Measurements from ENCODE around the gene PIR. TPM values are rescaled to one million over a fixed set of nuclear protein-coding genes. Genes with fewer than 3 reads are reported as not detected.

Gene PIR
- total RNA-seq, 1 donor from 2014 or later, result 5.8 TPM

DNA sequence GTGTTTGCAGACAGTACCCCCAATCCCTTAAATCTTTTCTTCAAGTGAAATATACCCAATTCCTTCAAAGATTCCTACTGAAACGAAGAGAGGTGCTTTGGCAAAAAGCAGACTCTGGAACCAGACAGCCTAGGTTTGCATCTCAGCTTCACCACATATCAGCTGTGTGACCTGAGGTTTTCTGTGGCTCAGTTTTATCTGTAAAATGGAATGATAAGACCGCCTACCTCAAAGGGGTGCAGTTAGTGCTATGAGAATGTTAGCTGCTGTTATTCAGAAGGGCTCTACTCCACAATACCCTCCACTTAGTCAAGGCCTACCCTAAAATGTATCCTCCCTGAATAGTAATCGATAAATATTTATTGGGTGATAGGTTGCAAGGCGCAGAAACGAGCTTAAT lies 664 bp downstream of the PIR start:
- intact Hi-C loops (cut with micrococcal nuclease), result loop anchor here (10.0 kb wide), 3 partner anchors 152 to 1202 kb away; no protein-coding TSS in a partner anchor

GRCh38 chrX:15483891-15484290 lies 9.2 kb downstream of the PIR start:
- intact Hi-C loops (cut with micrococcal nuclease), result no loop called here

DNA sequence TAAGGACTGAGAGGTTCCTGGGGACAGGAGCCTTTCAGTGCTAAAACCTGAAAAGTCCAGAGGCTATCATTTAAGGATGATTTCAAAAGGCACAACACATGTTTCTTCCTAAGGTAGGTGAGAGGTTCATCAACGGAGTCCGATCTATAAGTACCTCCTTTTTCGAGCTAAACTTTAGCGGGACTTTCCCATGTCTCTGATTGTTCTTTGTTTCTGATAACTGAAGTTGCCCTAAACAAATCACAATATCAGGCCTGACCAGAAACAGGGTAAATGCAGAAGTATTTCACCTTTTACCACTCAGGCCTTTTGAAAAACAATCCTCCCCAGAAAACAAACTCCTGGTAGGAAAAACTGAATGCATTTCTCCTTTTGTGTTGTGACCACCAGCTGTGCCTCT lies 17.6 kb downstream of the PIR start:
- intact Hi-C loops (cut with micrococcal nuclease), result no loop called here

GRCh38 chrX:15475021-15475420 lies 18.1 kb downstream of the PIR start:
- intact Hi-C loops (cut with micrococcal nuclease), result no loop called here

DNA sequence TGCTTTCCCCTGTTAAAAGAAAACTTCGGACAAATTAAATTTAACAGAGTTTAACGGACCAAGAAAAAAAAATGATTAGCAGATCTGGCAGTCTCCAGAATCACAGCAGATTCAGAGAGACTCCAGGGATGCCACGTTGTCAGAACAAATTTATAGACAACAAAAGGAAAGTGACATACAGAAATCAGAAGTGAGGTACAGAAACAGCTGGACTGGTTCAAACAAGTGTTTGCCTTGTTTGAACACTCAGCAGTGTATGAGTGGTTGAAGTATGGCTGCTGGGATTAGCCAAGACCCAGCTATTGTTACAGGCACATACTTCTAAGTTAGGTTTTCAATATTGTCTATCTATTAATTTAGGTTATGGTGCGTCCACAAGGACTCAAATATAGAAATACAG lies 19.1 kb downstream of the PIR start:
- intact Hi-C loops (cut with micrococcal nuclease), result no loop called here

- intact Hi-C loops (cut with micrococcal nuclease), result no loop called here
Measured at GRCh38 chrX:15472531-15472930, 20.6 kb downstream of the PIR start.

- intact Hi-C loops (cut with micrococcal nuclease), result loop anchor here (1.0 kb wide), 1 partner anchor 94 kb away; no protein-coding TSS in a partner anchor
Measured at GRCh38 chrX:15471028-15471427, 22.1 kb downstream of the PIR start.

DNA sequence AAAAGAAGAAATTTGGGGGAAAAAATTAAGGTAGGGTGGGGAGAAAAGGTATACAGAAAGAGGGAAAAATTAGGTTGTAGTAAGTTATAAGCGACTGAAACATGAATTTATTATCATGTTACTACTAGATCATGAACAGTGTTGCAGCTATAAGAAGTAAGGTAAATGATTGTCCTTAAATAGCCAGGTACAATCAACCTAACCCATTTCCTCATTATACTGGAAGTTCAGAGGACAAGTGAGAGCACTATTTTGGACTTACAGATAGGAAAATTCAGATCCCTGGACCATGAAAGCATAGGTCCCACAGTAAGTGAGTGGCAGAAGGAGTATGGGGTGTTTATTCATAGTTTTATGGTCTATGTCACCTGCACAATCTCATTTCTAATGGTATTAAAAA lies 23.5 kb downstream of the PIR start:
- intact Hi-C loops (cut with micrococcal nuclease), result loop anchor here (5.0 to 10.0 kb wide), 2 partner anchors 167 to 1435 kb away; no protein-coding TSS in a partner anchor

- intact Hi-C loops (cut with micrococcal nuclease), result loop anchor here (1.0 to 10.0 kb wide), 3 partner anchors 119 to 1433 kb away; no protein-coding TSS in a partner anchor
Measured at GRCh38 chrX:15468036-15468435, 25.1 kb downstream of the PIR start.

DNA sequence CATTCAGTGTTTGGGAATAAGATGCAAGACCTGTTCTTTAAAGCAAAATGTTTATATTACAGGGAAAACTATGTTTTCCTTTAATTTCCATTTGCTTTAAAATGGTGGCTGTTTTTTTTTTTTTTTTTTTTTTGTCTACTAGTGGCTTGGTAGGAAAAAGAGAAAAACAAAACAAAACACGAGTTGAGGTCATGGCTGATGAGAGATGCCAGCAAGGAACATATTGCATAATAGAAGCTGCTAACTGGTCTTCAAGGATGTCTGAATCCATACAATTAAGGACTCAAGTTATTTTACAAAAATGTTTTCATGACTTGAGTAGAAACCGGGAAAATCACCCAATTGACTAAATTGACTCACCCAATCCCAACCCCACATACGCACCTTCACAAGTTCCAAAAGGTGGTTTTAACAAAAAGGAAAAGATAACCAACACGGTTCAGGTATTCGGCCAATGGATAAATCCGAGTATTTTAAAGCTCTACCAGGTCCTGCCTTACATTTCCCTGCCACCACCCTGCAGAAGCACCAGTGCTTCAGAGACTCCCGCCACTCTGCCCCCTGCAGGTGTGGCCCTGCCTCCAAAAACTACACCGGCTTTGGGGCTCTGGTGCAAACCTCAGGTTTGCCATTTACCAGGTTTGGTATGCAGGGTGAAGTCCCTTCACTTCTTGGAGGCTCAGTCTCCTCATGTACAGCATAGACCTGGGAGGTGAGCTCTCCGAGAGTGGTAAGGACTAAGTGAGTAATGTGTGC lies 27.1 kb downstream of the PIR start:
- intact Hi-C loops (cut with micrococcal nuclease), result loop anchor here (5.0 to 10.0 kb wide), 2 partner anchors 164 to 1431 kb away; no protein-coding TSS in a partner anchor

GRCh38 chrX:15465347-15465746 lies 27.8 kb downstream of the PIR start:
- intact Hi-C loops (cut with micrococcal nuclease), result loop anchor here (5.0 to 10.0 kb wide), 2 partner anchors 163 to 1431 kb away; no protein-coding TSS in a partner anchor

DNA sequence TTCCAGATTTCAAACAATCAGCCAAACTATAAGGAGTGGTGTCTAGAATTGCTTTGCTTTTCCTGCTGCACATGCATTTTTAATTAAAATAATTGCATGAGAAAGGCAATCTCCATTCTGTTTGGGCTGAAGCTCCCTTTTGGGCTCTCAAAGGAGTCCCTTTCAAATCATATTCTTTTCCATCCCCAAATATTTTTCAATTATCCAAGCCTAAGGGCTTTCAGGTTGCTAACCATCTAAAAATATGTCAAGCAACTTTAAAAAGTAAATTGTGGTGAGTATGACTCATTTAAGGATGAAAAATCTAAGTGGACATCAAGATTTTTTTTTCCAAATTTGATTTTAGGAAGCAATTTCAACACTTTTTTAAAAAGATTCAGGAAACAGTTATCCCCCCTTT lies 28.4 kb downstream of the PIR start:
- intact Hi-C loops (cut with micrococcal nuclease), result loop anchor here (5.0 to 10.0 kb wide), 2 partner anchors 162 to 1430 kb away; no protein-coding TSS in a partner anchor

- intact Hi-C loops (cut with micrococcal nuclease), result no loop called here
Measured at GRCh38 chrX:15451913-15452312, 41.2 kb downstream of the PIR start.

- intact Hi-C loops (cut with micrococcal nuclease), result no loop called here
Measured at GRCh38 chrX:15448010-15448639, 45.0 kb downstream of the PIR start.

GRCh38 chrX:15441464-15441863 lies 51.7 kb downstream of the PIR start:
- intact Hi-C loops (cut with micrococcal nuclease), result no loop called here

DNA sequence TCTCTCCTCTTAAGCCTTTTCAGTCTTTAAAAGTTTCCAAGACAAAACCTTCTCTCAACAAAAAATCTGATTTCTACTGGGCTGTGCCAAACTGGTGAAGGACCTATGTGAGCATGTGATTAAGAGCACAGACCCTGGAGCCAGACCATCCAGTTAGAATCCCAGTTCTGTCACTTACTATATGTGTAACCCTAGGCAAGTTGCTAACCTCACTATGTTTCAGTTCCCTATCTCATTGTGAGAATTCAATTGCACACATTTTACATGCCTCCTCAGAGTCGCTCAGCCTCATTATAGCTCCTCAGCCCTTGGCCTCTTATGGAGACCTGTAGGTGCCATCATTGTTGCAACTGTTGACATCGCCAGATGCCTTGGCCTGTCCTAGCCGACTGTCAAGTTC lies 54.8 kb downstream of the PIR start:
- intact Hi-C loops (cut with micrococcal nuclease), result no loop called here

- intact Hi-C loops (cut with micrococcal nuclease), result no loop called here
Measured at GRCh38 chrX:15437724-15438123, 55.4 kb downstream of the PIR start.

GRCh38 chrX:15435836-15436619 lies 57.1 kb downstream of the PIR start:
- intact Hi-C loops (cut with micrococcal nuclease), result no loop called here

- intact Hi-C loops (cut with micrococcal nuclease), result no loop called here
Measured at GRCh38 chrX:15434205-15434604, 58.9 kb downstream of the PIR start.

DNA sequence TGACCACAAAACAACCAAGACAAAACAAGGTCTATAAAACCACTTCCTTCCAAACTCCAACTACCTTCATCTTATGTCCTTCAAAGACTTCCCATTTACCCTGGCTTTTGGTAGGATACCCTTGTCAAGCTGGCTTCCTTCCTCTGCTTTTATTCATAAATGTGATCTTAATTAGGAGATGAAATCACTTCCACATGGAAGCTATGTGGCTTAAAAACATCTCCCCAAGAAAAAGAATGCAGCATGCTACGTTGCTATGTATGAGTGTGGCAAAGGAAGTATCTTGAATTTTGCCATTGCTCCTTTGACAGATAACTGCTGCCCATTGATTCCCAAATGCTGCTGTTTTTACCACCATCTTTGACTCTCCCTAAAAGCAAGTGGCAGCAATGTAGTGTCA lies 62.5 kb downstream of the PIR start:
- intact Hi-C loops (cut with micrococcal nuclease), result no loop called here

DNA sequence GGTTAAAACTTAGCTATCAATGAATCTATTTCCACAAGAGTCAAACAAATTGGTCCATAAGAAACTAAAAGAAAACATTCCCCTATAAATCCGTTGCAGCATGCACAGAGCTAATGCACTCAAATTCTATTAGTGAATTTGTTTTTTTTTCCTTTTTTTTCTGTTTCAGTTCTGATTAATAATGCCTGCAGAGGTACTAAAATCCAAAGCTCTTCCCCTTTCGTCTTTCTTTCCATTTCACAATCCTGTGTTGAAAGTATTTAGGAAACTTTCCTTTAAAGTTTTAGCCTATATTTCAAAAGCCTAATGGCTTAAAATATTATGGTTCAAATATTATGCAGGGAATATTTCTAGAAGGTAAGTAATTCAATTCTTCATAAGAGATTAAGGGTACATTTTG lies 63.1 kb downstream of the PIR start:
- intact Hi-C loops (cut with micrococcal nuclease), result no loop called here

DNA sequence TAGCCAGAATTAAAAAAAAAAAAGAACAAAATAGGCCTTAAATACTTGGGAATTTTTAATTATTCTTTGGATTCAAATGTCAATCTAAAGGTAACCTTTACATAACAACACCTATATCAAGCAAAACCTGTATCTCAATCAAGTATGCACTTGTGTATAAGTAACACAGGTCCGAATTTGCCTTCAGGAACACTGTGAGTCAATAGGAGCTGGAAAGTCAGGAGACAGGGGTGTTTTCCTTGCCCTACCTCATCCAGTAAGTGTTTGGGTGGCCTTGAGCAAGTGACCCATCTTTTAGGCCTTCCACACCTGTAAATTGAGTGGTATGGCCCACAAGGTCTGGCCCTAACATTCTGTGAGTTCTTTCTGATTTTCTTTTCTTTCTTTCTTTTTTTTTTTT lies 68.1 kb downstream of the PIR start:
- intact Hi-C loops (cut with micrococcal nuclease), result no loop called here
